Measurements from ENCODE around the gene TNS4. TPM values are rescaled to one million over a fixed set of nuclear protein-coding genes. Genes with fewer than 3 reads are reported as not detected.

TNS4 gene
- total RNA-seq, 1 experiment from 2014 or later = 522 TPM

GRCh38 chr17:40433551-40434415 lies 67.6 kb downstream of the TNS4 start:
- DNase-seq (ENCODE audit: unreplicated experiment) = peak; percentile 30
- TF ChIP-seq CTCF (IDR thresholded peaks at IDR 0.05; ENCODE audit: unreplicated experiment) = peak; percentile 35
- POLR2A ChIA-PET = interaction anchor here (0.9 kb wide), 1 partner anchor 37 kb away, joined by 4 read pairs; no protein-coding TSS in a partner anchor
- intact Hi-C loops (cut with micrococcal nuclease) = no loop called here
- H3K4me1 Mint-ChIP-seq (ENCODE audit: insufficient read depth, unreplicated experiment) = no peaks in the 10 kb centered on the region
- CTCF ChIA-PET = interaction anchor here (0.7 to 1.7 kb wide), 4 partner anchors 16 to 126 kb away, joined by 3 to 6 read pairs (median 5); partner anchors contain the start of gene TOP2A
- no peaks in the 10 kb centered on the region for H3K9me3 Mint-ChIP-seq (ENCODE audit: unreplicated experiment)
- no peak overlapping the region for H3K4me3 Mint-ChIP-seq (ENCODE audit: unreplicated experiment)
- no peaks in the 10 kb centered on the region for H3K36me3 Mint-ChIP-seq (ENCODE audit: insufficient read depth, unreplicated experiment)
- H3K27me3 Mint-ChIP-seq (ENCODE audit: insufficient read depth, unreplicated experiment) = peaks cover 14% of the 10 kb centered on the region
- no peak overlapping the region for H3K27ac Mint-ChIP-seq (ENCODE audit: low read depth, unreplicated experiment)
- BruUV-seq (replicated peaks) = no TSS peak

- Mint-ChIP-seq H3K9me3 (ENCODE audit: unreplicated experiment) (no peaks in the 10 kb centered on the region), H3K36me3 (ENCODE audit: insufficient read depth, unreplicated experiment) (no peaks in the 10 kb centered on the region), H3K27me3 (ENCODE audit: insufficient read depth, unreplicated experiment) (peaks cover 21% of the 10 kb centered on the region), H3K4me1 (ENCODE audit: insufficient read depth, unreplicated experiment) (no peaks in the 10 kb centered on the region), H3K27ac (ENCODE audit: low read depth, unreplicated experiment) (no peak overlapping the region), H3K4me3 (ENCODE audit: unreplicated experiment) (no peak overlapping the region)
- TF ChIP-seq CTCF (IDR thresholded peaks at IDR 0.05; ENCODE audit: unreplicated experiment) = no peak
- ChIA-PET POLR2A (interaction anchor here (0.9 kb wide), 1 partner anchor 38 kb away, joined by 4 read pairs; no protein-coding TSS in a partner anchor), CTCF (interaction anchor here (0.6 to 1.7 kb wide), 3 partner anchors 15 to 121 kb away, joined by 3 to 6 read pairs (median 3); partner anchors contain the start of gene TOP2A)
- intact Hi-C loops (cut with micrococcal nuclease) = no loop called here
- no peak for DNase-seq (ENCODE audit: unreplicated experiment)
- BruUV-seq (replicated peaks) = no TSS peak
Measured at GRCh38 chr17:40432864-40433528, 68.4 kb downstream of the TNS4 start.

- intact Hi-C loops (cut with micrococcal nuclease) = no loop called here
- DNase-seq (ENCODE audit: unreplicated experiment) = no peak
- ChIA-PET CTCF (interaction anchor here (0.6 to 1.3 kb wide), 4 partner anchors 10 to 140 kb away, joined by 3 to 4 read pairs (median 4); no protein-coding TSS in a partner anchor), POLR2A (no interaction called here)
- Mint-ChIP-seq H3K36me3 (ENCODE audit: insufficient read depth, unreplicated experiment) (no peaks in the 10 kb centered on the region), H3K27ac (ENCODE audit: low read depth, unreplicated experiment) (no peak overlapping the region), H3K9me3 (ENCODE audit: unreplicated experiment) (no peaks in the 10 kb centered on the region), H3K4me1 (ENCODE audit: insufficient read depth, unreplicated experiment) (no peaks in the 10 kb centered on the region), H3K27me3 (ENCODE audit: insufficient read depth, unreplicated experiment) (peaks cover 25% of the 10 kb centered on the region), H3K4me3 (ENCODE audit: unreplicated experiment) (no peak overlapping the region)
- no TSS peak for BruUV-seq (replicated peaks)
- TF ChIP-seq CTCF (IDR thresholded peaks at IDR 0.05; ENCODE audit: unreplicated experiment) = no peak
Measured at GRCh38 chr17:40431231-40431602, 70.2 kb downstream of the TNS4 start.
